NOMO-1 treated with dmso at 0.1 percent for 144 hours (cell line): ENCODE data around the gene RYR1.

ENCODE experiments used
- DNase-seq: peaks from one replicate; lab custom pipeline; 2025; ENCODE audit not compliant: unreplicated experiment; lab: John Stamatoyannopoulos, UW

RYR1 gene

DNA sequence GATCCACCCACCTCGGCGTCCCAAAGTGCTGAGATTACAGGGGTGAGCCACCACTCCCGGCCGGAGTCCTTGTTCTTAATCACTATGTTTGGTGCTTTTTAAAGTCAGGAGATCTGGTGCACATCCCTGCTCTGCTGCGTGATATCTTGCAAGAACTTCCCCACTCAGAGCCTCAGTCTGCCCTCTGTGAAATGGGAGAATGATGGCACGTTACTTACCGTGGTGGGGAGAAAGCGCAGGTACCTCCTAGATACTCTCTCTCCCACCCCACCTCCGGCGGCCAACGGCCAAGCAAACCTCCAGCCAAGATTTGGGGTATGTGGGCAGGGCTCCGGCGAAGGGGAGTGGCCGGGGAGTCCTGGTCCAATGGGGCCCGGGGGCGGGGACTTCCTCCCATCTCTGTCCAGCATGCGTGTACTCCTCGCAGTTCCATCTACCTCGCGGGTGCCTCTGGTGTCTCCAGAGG is at the start of gene RYR1:
RYR1 (plus strand) TSS at position 424 of the 466 bp plus-strand sequence. CDS start 139 bp downstream, outside the sequence.
- no peak for DNase-seq

- DNase-seq, result no peak
These were observed 49.7 kb upstream of the RYR1 start for GRCh38 chr19:38383743-38384142.

GRCh38 chr19:38384209-38385027 is 49.1 kb upstream of the RYR1 start:
- DNase-seq, result no peak

DNA sequence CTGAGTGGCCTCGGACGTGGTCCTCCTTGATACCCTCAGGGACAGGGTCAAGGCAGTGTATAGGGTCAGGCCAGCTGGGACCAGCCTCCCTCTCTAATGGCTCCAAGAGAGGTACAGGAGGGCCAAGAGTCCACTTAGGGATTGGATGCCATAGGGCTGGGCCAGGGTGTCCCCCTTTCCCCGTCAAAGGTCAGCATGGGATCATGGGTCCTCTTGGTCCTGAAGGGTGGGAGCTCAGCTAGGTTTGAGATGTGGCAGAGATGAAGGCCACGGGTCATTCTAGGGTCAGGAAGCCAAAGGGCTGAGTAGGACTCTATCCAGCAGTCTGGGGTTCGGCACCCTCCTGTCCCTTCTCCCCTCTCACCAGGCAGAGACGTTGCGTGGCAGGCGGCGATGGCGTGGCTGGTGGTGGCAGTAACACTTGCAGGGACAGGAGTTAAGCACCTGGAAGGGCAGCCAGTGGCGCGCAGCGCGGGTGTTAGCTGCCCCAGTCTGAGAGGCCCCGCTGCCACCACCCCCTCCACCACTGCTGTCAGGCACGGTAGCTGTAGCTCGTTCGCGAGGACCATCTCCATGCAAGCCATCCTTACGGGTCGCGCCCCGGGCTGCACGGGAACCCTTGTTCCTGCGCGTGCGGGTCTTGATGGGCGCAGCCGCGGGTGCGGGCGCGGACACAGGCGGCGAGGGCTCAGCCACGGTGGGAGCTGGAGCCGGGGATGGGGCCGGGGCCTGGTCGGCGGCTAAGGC is 48.3 kb upstream of the RYR1 start:
- DNase-seq, result no peak

DNA sequence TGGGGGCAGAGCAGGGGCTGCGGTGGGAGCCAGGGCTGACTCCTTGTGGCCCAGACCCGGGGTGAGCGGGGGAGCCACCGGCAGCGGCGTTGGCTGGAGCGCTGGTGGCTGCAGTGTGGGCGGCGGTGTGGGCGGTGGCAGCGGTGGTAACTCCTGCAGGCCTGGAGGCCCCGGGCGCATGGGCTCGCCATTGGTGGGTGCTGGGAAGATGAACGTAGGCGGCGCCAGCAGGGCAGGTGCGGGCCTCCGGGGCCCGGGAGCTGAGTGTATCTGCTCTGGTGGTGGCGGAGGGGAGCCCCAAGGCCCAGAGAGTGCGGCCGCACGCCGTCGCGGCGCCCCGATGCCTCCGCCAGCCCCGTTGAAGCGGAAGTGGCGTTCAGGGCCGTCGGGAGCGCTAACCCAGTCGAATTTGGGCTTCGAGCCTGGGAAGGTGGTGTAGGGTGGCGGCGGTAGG is 47.7 kb upstream of the RYR1 start:
- DNase-seq, result no peak

- DNase-seq, result no peak
These were observed 47.1 kb upstream of the RYR1 start for GRCh38 chr19:38386300-38386970.

GRCh38 chr19:38386971-38387549 is 46.4 kb upstream of the RYR1 start:
- no peak for DNase-seq

- peak; percentile 46 for DNase-seq
These were observed 45.7 kb upstream of the RYR1 start, which contains the start of gene GGN for GRCh38 chr19:38387550-38388348. Gene GGN (minus strand): TSS chr19:38388034. CDS start chr19:38387261, 773 bp downstream.

DNA sequence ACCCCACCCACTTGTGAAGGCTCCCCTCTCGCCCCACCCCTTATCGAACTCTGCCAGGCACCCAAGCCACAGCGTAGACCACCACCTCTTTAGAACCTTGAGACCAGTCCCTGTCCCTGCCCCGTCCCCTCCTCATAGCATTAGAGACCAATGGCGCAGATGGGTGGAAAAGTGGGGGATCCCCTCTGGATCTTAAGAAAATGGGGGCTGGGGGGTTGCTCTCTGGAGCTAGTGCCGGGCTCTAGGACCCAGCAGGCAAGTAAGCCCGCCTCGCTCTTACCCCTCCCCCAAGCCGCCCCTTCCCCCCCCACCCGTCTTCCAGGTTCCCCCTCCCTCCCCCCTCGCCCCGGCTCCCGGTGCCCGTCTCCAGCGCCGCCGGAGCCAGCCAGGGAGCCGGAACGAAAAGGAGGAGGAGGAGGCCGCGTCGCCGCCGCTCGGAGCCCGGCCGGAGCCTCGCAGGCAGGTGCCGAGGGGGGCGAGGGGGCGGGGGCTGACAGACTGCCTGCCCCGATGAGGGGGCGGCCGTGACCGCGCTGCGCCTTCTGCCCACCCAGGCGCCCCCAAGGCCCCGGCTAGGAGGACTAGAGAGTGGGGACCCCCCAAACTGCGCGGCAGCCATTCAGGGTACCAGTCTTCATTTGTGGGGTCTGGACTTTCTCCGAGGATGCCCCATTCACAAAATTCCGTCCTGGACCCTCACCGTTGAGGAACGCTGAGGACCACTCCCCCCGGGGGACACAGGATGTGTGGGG is 45.0 kb upstream of the RYR1 start, which contains the start of gene SPRED3:
SPRED3 (plus strand) TSS at position 349 of the 752 bp plus-strand sequence. CDS start 1,606 bp downstream, outside the sequence.
- DNase-seq, result no peak

DNA sequence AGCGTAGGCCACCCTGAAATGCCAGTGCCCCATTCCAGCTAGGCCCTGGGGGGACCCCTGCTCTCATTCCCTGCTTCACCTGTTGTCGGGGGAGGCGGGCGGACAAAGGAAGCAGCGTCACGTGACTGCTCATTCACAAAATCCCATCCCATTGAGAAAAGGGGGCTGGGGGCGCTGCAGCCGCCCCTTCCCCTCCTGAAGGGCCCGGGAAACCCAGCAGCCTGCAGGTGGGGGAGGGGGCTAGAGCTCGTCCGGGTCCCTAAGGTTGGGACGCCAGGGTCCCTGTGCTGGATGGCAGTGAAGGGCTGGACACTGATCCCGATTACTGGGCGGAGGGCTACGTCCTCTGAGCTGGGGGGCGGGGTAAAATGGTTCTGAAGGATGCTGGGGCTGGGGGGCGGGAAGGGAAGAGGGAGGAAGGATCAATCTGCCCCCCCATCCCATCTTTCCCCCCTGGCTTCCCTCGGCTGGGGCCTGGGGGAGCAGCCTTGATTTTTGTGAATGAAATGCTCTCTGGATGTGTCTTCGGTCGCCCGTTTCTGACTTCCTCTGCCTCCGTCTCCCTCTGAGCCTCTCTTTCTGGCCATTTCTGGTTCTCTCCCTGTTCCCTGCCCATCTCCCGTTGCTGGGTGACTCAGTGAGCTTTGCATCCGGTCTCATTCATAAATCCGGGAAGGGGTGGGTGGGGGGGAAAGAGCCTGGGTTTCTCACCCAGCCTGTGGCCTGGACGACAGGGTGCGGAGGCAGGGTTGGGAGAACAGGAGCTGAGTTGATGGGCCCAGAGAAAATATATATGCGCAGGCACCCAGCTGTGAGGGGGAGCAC is 44.2 kb upstream of the RYR1 start:
- DNase-seq, result no peak

DNA sequence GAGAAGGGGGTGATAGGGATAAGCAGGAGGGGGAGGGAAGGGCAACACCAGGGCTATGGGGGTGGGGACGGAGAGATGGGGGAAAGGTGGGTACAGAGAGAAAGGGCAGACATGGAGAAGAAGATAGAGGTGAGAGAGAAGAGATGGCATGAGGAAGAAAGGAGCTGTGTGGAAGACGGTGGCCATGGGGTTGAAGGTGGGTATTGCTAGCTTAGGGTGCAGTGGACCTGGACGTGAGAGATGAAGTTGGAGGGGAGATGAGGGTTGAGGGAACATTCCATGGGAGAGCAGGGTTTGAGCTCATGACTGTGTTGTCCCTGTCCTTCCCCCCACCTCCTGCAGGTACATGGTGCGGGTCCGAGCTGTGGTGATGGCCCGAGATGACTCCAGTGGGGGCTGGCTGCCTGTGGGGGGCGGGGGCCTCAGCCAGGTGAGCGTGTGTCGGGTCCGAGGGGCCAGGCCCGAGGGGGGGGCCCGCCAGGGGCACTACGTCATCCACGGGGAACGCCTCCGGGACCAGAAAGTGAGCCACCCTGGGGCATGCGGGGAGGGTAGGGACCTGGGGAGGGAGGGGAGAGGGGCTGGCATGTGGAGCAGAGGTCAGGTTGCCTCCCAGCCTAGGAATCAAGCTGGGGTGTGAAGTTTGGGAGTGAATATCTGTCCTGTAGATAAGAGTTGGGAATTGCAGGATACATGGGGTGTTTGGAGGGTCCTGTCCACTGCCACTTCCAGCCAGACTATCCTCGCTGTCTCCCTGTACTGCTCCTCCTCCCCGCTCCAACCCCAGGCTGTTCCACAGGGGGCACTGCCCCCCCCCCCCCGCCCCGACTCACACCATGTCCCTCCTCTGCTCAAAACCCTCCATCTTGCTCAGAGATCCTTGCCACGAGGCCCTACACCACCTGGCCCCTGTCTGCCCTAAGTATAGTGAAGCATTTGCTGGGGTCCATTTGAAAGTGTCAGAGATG is 43.2 kb upstream of the RYR1 start:
- DNase-seq, result no peak

- no peak for DNase-seq
These were observed 41.5 kb upstream of the RYR1 start for GRCh38 chr19:38391911-38392464.

GRCh38 chr19:38392707-38393308 is 40.7 kb upstream of the RYR1 start:
- DNase-seq, result no peak

- no peak for DNase-seq
These were observed 39.0 kb upstream of the RYR1 start for GRCh38 chr19:38394488-38394887.

DNA sequence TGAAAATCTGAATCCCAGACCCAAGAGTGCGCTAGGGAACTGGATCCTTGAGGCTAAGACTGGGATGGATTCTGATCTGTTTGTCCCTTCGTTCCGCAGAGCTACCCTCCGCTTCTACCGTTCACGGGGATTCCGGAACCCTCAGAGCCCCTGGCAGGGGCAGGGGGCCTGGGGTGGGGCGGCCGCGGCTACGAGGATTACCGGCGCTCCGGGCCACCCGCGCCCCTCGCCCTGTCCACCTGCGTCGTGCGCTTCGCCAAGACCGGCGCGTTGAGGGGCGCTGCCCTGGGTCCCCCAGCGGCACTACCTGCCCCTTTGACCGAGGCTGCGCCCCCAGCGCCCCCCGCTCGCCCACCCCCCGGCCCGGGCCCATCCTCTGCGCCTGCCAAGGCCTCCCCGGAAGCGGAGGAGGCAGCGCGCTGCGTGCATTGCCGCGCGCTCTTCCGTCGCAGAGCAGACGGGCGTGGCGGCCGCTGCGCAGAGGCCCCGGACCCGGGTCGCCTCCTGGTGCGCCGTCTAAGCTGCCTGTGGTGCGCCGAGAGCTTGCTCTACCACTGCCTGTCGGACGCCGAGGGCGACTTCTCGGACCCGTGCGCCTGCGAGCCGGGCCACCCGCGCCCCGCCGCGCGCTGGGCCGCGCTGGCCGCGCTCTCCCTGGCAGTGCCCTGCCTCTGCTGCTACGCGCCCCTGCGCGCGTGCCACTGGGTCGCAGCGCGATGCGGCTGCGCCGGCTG is 37.9 kb upstream of the RYR1 start:
- no peak for DNase-seq

DNA sequence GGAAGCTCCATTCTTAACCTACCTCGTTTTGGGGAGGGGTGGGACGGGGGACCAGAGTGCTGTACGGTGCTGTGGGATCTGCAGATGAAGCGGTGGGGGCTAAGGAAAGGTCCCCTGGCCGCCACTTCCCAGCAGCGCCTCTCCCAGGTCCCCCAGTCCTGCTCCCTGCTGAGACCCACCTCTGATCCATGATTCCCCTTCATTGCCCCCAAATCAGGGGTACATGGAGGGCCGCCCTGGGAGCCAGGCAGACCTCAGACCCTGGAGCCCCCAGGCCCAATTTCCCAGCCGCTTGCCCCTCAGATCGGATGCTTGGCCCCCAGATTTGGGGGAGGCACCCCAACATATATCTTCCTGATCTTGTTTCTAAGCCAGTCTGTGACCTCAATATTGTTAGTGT is 34.4 kb upstream of the RYR1 start:
- DNase-seq, result no peak
